Epithelial cell of esophagus (primary cell): Measurements from ENCODE around the gene UBE2O.
A peak's percentile ranks its signal among the peaks of the same experiment; 100 is the strongest.

Experiments used
- DNase-seq: peaks from one replicate; pipeline ENCODE4 v3.0.0; 2010; ENCODE audit warnings: low read depth
- H3K4me3 ChIP-seq: 2 replicates; pipeline ENCODE4 v1.5.1; 2011; ENCODE audit warnings: mild to moderate bottlenecking, low read length, control low read depth
- TF ChIP-seq, protein P1 (sequence below): IDR thresholded peaks from 2 replicates; pipeline ENCODE4 v1.5.1; 2011; ENCODE audit warnings: low read depth, mild to moderate bottlenecking, low read length, control low read depth, inconsistent platforms; ENCODE audit not compliant: insufficient read depth; ENCODE audit errors: missing control alignments

The UBE2O gene

DNA sequence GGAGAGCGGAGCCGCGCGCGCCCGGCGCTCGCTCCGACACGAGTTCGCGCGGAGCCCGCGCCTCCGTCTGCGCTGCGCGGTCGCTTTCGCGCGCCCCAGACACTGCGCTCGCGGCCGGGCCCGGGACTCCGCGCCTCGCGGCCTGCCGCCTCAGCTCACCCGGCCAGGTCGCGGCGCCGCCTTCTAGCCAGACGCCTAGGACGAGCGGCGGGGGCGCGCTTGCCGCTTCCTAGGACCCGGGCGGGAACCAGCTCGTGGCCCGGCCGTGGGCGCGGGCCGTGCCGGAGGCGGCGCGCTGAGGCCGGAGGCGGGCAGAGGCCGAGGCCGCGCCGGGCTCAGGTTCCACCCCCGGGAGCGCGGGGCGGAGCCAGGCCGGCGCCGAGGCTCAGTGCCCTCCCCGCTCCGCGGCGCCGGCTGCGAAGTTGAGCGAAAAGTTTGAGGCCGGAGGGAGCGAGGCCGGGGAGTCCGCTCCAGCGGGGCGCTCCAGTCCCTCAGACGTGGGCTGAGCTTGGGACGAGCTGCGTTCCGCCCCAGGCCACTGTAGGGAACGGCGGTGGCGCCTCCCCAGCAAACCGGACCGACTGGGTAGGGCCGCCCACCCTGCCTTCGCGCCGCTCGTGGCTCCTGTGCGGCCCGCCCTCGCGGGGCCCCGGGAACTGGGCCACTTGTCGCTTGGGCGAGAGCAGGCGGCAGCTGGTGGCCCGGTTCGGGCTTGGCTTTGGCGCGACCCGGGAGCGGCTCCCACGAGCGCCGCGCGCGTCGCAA, 68.5 kb downstream of the UBE2O start, which contains the start of gene SPHK1:
Gene SPHK1, plus strand, starts transcription at position 388 of the 765 bp plus-strand sequence. CDS start 1,036 bp downstream, outside the sequence.
- H3K4me3 ChIP-seq, result peak within 1 kb of the TSS; percentile 62
- peak; percentile 88 for DNase-seq
- TF ChIP-seq, protein P1, sequence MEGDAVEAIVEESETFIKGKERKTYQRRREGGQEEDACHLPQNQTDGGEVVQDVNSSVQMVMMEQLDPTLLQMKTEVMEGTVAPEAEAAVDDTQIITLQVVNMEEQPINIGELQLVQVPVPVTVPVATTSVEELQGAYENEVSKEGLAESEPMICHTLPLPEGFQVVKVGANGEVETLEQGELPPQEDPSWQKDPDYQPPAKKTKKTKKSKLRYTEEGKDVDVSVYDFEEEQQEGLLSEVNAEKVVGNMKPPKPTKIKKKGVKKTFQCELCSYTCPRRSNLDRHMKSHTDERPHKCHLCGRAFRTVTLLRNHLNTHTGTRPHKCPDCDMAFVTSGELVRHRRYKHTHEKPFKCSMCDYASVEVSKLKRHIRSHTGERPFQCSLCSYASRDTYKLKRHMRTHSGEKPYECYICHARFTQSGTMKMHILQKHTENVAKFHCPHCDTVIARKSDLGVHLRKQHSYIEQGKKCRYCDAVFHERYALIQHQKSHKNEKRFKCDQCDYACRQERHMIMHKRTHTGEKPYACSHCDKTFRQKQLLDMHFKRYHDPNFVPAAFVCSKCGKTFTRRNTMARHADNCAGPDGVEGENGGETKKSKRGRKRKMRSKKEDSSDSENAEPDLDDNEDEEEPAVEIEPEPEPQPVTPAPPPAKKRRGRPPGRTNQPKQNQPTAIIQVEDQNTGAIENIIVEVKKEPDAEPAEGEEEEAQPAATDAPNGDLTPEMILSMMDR, result no peak

DNA sequence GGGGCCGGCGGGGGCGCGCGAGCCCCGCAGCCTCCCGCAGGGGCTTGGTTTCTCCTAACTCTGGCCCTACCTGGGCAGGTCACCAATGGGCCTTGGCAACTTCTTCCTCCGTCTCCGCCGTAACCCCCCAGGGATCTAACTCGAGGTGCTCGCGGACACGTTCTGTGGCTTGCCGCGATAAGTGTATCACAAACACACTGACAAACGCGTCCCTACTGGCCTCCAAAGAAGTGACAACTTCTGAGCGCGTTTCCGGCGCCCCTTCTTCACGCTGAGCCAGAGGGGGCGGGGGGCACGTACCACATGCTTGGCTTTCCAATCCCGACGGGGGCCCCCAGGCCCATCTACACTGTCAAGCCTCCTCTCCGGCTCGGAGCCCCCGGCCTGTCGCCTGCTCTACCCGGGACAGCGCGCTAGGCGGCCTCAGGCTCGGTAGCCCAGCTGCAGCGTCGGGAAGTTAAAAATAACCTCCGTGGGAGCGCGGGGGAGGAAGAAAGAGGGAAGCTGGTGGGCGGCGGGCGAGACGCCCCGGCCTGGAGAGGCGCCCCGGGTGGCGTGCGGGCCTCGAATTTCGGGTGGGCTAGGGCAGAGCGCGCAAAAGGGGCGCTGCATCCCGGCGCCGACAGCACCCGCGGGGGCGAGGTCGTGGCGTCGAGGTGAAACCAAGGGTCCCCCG, 69.3 kb downstream of the UBE2O start:
- H3K4me3 ChIP-seq, result peak overlapping the region; percentile 62
- DNase-seq, result peak; percentile 57
- TF ChIP-seq, protein P1, result peak; percentile 39

DNA sequence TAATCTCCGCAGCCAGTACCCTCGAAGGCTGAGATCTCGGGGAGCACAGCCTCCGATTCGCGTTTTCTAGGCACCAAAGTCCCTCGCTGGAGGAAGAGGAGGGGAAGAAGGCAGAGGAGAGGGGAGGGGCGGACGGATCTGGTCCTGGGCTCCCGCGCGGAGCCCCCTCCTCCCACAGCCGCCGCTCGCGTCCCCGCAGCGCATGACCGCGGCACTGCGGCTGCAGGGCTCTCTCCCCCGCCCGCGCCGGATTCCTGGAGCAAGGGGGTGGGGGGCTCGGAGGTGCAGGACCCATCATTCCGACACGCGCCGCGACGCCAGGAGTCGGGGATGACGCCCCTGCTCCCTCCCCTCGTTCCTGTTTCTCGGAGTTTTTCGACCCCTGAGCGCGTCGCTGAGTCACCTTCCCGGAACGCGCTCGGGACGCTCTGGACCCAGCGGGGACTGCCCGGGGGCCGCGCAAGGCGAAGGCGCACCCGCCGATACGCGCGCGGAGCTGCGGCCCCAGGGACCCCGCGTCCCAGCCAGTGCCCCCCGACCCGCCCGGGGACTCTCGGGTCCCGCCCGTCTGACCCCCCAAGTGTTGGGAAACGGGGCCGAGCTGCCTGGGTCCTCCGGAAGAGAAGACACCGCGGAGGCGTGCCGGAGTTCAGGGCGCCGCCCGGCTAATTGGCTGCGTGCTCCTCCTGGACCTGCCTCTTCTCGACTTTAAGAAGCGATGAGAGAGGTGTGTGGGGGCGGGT, 70.0 kb downstream of the UBE2O start:
- peak; percentile 87 for DNase-seq
- TF ChIP-seq, protein P1, result no peak
- H3K4me3 ChIP-seq, result peak overlapping the region; percentile 62

DNA sequence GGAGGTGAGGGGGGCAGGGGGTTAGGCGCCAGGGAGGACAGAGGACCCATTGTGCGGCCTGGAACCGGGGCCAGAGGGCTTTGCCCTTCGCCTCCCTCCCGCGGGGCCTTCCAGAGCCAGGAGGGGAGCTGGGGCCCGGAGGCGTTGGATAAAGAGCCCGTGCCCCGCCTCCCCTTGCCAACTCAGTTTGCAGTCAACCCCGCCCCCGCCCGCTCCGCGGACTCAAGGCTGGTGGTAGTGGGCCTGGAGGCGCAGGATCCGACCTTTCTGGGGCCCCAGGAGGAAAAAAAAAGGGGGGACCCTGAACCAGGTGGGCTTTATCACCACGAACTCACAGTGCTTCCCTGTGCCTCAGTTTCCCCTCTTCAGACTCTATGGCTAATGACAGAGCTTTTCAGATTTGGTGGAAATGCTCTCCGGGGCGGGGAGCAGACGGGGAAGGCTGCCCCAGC, 70.6 kb downstream of the UBE2O start:
- TF ChIP-seq, protein P1, result no peak
- peak overlapping the region; percentile 62 for H3K4me3 ChIP-seq
- DNase-seq, result peak; percentile 74

DNA sequence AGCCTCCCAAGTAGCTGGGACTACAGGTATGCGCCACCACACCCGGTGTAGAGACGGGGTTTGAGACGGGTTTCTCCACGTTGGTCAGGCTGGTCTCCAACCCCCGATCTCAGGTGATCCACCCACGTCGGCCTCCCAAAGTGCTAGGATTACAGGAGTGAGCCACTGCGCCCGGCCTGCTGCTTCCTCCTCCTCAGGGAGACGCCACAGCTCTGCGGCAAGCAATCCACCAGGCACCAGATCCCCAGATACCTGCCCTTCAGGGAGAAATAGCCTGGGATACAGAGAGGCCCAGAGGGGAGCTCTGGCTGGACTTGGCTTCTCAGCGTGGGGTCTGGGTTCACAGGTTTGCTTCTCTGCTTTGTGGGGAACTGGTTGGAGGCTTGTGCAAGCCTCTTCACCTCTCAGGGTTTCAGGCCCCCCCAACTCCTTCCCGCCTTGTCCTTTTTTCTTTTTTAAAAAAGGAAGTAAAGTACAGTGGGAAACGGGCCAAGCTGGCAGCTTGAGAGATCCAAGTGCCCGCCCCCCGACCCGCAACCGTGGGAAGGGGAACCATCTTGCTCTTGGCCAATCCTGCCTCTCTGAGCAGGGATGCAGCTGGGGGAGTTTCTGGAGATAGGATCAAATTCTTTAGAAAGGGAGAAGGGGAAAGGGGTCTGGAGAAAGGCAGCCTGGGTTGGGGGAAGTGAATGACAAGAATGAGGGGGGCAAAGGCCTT, 71.2 kb downstream of the UBE2O start:
- TF ChIP-seq, protein P1, result no peak
- DNase-seq, result no peak
- H3K4me3 ChIP-seq, result no peak overlapping the region

DNA sequence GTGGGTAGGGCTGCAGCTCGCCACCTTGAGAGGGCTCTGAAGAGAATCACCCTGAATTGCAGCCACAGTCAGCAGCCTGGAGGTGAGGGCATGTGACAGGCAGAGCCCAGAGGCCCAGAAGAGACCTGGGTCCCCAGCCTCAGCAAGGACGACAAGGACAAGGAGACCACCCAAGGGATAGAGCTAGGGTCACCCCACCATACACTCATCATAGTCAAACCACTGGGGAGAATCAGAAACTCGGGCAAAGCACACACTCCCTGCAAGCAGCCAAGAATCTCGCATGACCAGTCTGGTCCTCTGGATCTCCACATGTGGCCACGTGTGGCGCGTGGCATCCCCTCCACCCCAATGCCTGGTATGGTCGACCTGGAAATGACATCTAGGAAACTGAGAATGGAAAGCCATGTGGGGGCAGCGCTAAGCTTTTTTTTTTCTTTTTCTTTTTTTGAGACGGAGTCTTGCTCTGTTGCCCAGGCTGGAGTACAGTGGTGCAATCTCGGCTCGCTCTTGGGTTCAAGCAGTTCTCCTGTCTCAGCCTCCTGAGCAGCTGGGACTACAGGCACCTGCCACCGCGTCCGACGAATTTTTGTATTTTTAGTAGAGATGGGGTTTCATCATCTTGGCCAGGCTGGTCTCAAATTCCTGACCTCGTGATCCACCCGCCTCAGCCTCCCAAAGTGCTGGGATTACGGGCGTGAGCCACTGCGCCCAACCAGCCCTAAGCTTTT, 73.1 kb downstream of the UBE2O start:
- no peak overlapping the region for H3K4me3 ChIP-seq
- peak; percentile 1 for DNase-seq
- TF ChIP-seq, protein P1, result no peak
